Rectal smooth muscle tissue (tissue), 1 donor: ENCODE results near the gene NARF.
"Not testable (repeated sequence)": the region's sequence is repeated elsewhere in the genome, so short reads cannot be mapped to it uniquely, and the experiment has no call there.

Experiments
- H3K27ac ChIP-seq: one replicate; pipeline ENCODE4 v1.7.0; 2013; ENCODE audit warnings: low read depth, low read length, inconsistent platforms
- H3K27me3 ChIP-seq: one replicate; pipeline ENCODE4 v1.7.0; 2013; ENCODE audit warnings: low read length; ENCODE audit not compliant: control insufficient read depth, insufficient read depth
- H3K36me3 ChIP-seq: one replicate; pipeline ENCODE4 v1.7.0; 2013; ENCODE audit warnings: low read length; ENCODE audit not compliant: control insufficient read depth, insufficient read depth
- H3K4me1 ChIP-seq: one replicate; pipeline ENCODE4 v1.7.0; 2013; ENCODE audit warnings: low read length; ENCODE audit not compliant: control insufficient read depth, insufficient read depth
- H3K4me3 ChIP-seq: one replicate; pipeline ENCODE4 v1.7.0; 2013; ENCODE audit warnings: low read length
- H3K9ac ChIP-seq: one replicate; pipeline ENCODE4 v1.7.0; 2013; ENCODE audit warnings: low read length

Gene NARF

GRCh38 chr17:82528484-82529265 lies 70.1 kb downstream of the NARF start:
- Histone ChIP-seq H3K36me3 (no peaks in the 10 kb centered on the region), H3K27me3 (no peaks in the 10 kb centered on the region), H3K4me1 (peaks cover 34% of the 10 kb centered on the region), H3K27ac (peak overlapping the region; percentile 65), H3K9ac (no peak overlapping the region), H3K4me3 (no peak overlapping the region)

GRCh38 chr17:82529914-82530300 lies 71.4 kb downstream of the NARF start:
- H3K4me3 ChIP-seq: no peak overlapping the region
- H3K27ac ChIP-seq: peak overlapping the region; percentile 65
- H3K9ac ChIP-seq: no peak overlapping the region
- peaks cover 31% of the 10 kb centered on the region for H3K4me1 ChIP-seq
- H3K36me3 ChIP-seq: no peaks in the 10 kb centered on the region
- H3K27me3 ChIP-seq: no peaks in the 10 kb centered on the region

GRCh38 chr17:82531431-82531881 lies 72.9 kb downstream of the NARF start:
- H3K27ac ChIP-seq: no peak overlapping the region

GRCh38 chr17:82534401-82534812 lies 75.9 kb downstream of the NARF start:
- H3K27ac ChIP-seq: no peak overlapping the region
- H3K36me3 ChIP-seq: no peaks in the 10 kb centered on the region
- H3K9ac ChIP-seq: no peak overlapping the region
- H3K27me3 ChIP-seq: no peaks in the 10 kb centered on the region
- no peak overlapping the region for H3K4me3 ChIP-seq
- H3K4me1 ChIP-seq: peaks cover 32% of the 10 kb centered on the region

More at GRCh38 chr17:82531431-82531881, 72.9 kb downstream of the NARF start:
- Histone ChIP-seq H3K4me3 (no peak overlapping the region), H3K36me3 (no peaks in the 10 kb centered on the region), H3K27me3 (no peaks in the 10 kb centered on the region), H3K4me1 (peaks cover 36% of the 10 kb centered on the region), H3K9ac (no peak overlapping the region)

GRCh38 chr17:82536512-82537201 lies 78.1 kb downstream of the NARF start:
- H3K27me3 ChIP-seq: no peaks in the 10 kb centered on the region
- H3K4me3 ChIP-seq: no peak overlapping the region
- H3K36me3 ChIP-seq: no peaks in the 10 kb centered on the region
- H3K9ac ChIP-seq: no peak overlapping the region
- peak overlapping the region; percentile 78 for H3K27ac ChIP-seq
- peaks cover 17% of the 10 kb centered on the region for H3K4me1 ChIP-seq

GRCh38 chr17:82537228-82537627 lies 78.7 kb downstream of the NARF start:
- H3K4me1 ChIP-seq: peaks cover 17% of the 10 kb centered on the region
- H3K27me3 ChIP-seq, H3K4me3 ChIP-seq, H3K9ac ChIP-seq, H3K36me3 ChIP-seq: not testable (repeated sequence)
- peak overlapping the region; percentile 78 for H3K27ac ChIP-seq

- Histone ChIP-seq H3K4me1 (peaks cover 20% of the 10 kb centered on the region), H3K27ac (peak overlapping the region; percentile 61)
- H3K4me3 ChIP-seq, H3K27me3 ChIP-seq, H3K36me3 ChIP-seq, H3K9ac ChIP-seq: not testable (repeated sequence)
Measured at GRCh38 chr17:82539076-82539475, 80.5 kb downstream of the NARF start.
